ENCODE measurements around the gene ALDH16A1. TPM values are rescaled to one million over a fixed set of nuclear protein-coding genes. Genes with fewer than 3 reads are reported as not detected.

ALDH16A1 gene
- total and polyA plus RNA-seq, 2 donors (not counting 3 experiments of a cell fraction or from before 2014, with no cell fraction given): 27.6 to 33.2 TPM

DNA sequence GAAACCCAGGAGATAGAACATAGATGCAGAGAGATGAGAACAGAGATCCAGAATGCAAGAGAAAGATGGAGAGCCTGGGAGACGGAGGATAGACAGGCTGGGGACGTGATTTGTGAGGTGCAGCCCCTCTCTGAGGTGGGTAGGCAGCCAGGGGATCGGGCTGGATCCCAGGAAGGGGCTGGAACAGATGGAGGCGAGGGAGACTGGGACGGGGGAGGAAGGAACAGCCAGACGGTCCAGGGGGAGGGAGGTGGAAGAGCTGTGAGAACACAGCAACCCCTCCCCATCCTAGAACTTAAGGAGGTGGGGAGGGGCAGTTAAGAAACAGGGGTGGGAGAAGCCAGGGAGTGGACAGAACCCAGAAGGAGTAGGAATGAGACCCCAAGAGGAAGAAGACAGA, 14.8 kb upstream of the ALDH16A1 start:
- dilution Hi-C loops (cut with MboI; ENCODE audit: extremely low pct_ligation_motif_present, low sequenced_read_pairs) (no loop called here), intact Hi-C loops (cut with micrococcal nuclease) (no loop called here)
- peaks cover 69 to 79% of the 10 kb centered on the region in 2 experiments for H3K27me3 ChIP-seq (ENCODE audit: control insufficient read depth in 2 of 2, insufficient read depth in 2 of 2, low read length in 2 of 2)
- H3K4me2 ChIP-seq (ENCODE audit: insufficient read depth, low read length): no peak overlapping the region
- H3K27ac ChIP-seq (ENCODE audit: insufficient read depth, low read depth, low read length): no peak overlapping the region
- H3K9me3 ChIP-seq (replicated peaks; ENCODE audit: control insufficient read depth, insufficient read depth, low read length): no peaks in the 10 kb centered on the region
- peaks cover 3% of the 10 kb centered on the region for H3K4me1 ChIP-seq (ENCODE audit: control insufficient read depth, extremely low read depth, insufficient read depth, low read length)
- H3K79me2 ChIP-seq (ENCODE audit: control insufficient read depth, insufficient read depth, low read length): no peaks in the 10 kb centered on the region
- no peak overlapping the region for H2AFZ ChIP-seq (ENCODE audit: low read depth, low read length)
- ChIA-PET POLR2A (no interaction called here), CTCF (no interaction called here)
- no peak overlapping the region for H3K9ac ChIP-seq (replicated peaks; ENCODE audit: extremely low read depth, insufficient read depth, low read length)
- no peak for DNase-seq (ENCODE audit: low read depth, low spot score)
- TF ChIP-seq POLR2A (IDR thresholded peaks at IDR 0.05; ENCODE audit: low read depth, low read length) (no peak), EZH2 (IDR thresholded peaks at IDR 0.05; ENCODE audit: borderline replicate concordance, low read depth, low read length, severe bottlenecking) (no peak), MYC (IDR thresholded peaks at IDR 0.05; ENCODE audit: low read depth, low read length) (no peak), JUN (IDR thresholded peaks at IDR 0.05; ENCODE audit: borderline replicate concordance, insufficient read depth, insufficient read length, low read depth) (no peak), POLR2AphosphoS5 (IDR thresholded peaks at IDR 0.05; ENCODE audit: insufficient read depth, low read depth, low read length) (no peak), FOS (IDR thresholded peaks at IDR 0.05; ENCODE audit: borderline replicate concordance, insufficient read depth, low read length) (no peak), GATA2 (IDR thresholded peaks at IDR 0.05; ENCODE audit: insufficient read depth, insufficient read length, low read depth, low read length) (no peak)
- TF ChIP-seq, protein P1, sequence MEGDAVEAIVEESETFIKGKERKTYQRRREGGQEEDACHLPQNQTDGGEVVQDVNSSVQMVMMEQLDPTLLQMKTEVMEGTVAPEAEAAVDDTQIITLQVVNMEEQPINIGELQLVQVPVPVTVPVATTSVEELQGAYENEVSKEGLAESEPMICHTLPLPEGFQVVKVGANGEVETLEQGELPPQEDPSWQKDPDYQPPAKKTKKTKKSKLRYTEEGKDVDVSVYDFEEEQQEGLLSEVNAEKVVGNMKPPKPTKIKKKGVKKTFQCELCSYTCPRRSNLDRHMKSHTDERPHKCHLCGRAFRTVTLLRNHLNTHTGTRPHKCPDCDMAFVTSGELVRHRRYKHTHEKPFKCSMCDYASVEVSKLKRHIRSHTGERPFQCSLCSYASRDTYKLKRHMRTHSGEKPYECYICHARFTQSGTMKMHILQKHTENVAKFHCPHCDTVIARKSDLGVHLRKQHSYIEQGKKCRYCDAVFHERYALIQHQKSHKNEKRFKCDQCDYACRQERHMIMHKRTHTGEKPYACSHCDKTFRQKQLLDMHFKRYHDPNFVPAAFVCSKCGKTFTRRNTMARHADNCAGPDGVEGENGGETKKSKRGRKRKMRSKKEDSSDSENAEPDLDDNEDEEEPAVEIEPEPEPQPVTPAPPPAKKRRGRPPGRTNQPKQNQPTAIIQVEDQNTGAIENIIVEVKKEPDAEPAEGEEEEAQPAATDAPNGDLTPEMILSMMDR (IDR thresholded peaks at IDR 0.05; ENCODE audit: extremely low read depth in 1 of 2, insufficient read depth in 1 of 2, low read depth in 1 of 2, low read length in 2 of 2): no peak
- TF ChIP-seq, protein P2, sequence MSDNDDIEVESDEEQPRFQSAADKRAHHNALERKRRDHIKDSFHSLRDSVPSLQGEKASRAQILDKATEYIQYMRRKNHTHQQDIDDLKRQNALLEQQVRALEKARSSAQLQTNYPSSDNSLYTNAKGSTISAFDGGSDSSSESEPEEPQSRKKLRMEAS (IDR thresholded peaks at IDR 0.05; ENCODE audit: insufficient read depth, insufficient read length): no peak
- no peak overlapping the region for H3K4me3 ChIP-seq (replicated peaks in 1 of 3; ENCODE audit: insufficient read depth in 1 of 3, low read depth in 1 of 3, low read length in 3 of 3)
- no peaks in the 10 kb centered on the region for H4K20me1 ChIP-seq (replicated peaks; ENCODE audit: control insufficient read depth, extremely low read depth, insufficient read depth, low read length)
- H3K36me3 ChIP-seq (ENCODE audit: control insufficient read depth in 2 of 2, extremely low read depth in 1 of 2, insufficient read depth in 2 of 2, low read length in 2 of 2): no peaks in the 10 kb centered on the region
- BruUV-seq (replicated peaks): no TSS peak
- no peaks in the 10 kb centered on the region for H3K9me1 ChIP-seq (replicated peaks; ENCODE audit: control insufficient read depth, extremely low read depth, insufficient read depth, low read length)
- no peak for FAIRE-seq
